ENCODE data around the gene EPHA10.
A peak's percentile ranks its signal among the peaks of the same experiment; 100 is the strongest.
"Not testable (repeated sequence)": the region's sequence is repeated elsewhere in the genome, so short reads cannot be mapped to it uniquely, and the experiment has no call there.

The EPHA10 gene

GRCh38 chr1:37767488-37767887 is 2.6 kb upstream of the EPHA10 start:
- DNase-seq: no peak

DNA sequence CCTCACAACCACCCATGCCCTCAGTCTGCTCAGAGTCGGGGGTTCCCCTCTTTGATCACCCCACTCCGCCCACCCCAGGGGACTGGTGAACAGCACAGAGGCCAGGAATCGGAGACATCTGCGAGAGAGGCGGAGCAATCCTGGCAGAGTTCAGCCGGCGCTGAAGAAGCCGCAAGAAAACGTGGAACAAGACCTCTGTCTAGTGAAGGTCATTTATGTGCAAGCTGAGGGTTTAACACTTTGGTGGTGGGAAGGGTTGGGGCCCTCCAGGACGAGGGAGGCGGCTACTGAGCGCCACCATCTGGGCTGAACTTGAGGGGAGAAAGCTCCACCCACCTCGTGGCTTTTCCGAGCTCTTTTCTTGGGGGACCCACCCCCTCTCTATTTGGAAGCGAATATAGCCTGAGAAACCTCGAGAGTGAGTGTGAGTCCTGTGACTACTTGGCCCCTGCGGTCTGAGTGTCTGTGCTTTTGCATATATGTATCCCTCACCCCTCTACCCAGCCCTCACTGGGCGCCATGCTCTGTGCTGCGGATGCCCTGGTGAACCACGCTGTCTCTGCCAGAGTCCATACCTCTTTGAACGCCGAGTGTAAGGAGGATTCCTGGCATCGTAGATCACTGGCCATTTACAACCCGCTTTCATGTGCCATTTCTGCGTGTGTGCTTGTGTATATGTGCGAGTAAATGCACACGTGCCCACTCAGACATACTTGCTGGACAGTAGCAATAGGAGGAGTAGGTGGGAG is 1.2 kb upstream of the EPHA10 start:
- no peak for DNase-seq

DNA sequence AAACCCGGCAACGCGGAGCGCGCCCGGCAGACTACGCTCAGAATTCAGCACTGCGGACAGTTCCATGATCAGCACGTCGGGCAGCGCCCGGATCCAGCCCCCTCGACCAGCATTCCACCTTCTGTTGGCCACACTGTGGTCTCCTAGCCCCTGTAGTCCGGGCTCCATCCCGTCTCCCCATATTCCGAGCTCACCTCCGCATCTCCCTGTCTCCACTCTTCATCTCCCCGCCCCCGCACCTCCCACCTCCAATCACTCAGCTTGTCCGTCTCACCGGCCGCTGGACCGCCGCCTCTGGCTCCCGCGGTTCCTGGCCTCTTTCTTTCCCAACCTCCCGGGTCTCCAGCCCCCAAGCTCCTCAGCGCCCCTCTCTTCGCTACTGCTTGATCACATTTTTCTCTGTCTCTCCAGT is 500 bp downstream of the EPHA10 start:
- peak; percentile 50 for DNase-seq

DNA sequence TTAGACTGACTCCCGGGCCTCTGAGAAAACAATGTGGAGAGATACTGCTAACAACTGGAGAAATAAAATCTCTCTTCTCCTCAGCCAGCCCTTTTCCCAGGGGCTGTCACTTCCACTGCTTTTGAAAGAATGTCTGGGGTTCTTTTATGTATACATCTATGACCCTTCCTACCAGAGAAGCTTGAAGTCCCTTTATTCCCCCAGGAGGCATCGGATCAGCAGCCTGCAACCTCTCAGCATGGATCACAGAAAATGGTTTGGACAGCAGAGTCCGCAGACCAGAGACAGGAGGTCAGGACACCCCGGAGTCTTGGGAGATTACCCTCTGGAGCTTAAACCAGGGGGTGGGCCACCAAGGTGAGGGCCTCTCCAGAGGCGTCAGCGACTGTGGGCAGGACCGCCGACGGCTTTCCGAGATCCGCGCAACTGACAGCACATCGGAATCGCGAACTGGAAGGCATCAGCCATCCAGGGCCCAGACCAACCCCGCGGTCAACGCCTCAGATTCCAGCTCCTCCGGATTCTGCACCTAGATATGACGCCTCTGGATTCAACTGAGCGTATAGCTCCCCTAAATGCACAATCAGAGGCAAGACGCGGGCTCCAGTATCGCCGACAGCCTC is 1.0 kb downstream of the EPHA10 start:
- no peak for DNase-seq

DNA sequence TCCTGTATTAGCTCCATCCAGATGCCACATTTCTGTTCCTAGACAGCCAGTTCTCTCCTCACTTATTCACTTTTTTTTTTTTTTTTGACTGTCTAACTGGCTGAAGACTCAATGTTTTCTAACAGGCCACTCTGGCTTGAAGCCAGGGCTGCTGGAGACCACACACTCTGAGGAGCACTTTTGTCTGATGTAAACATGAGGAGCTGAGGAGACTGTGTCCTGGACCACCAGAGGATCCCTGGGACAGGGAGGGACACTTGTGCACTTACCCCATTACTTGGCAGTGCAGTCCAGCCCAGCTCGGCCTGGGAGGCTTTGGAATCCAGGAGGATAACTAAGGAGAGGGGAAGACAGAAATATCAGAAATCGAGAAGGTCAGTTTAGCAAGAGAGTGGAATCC is 2.4 kb downstream of the EPHA10 start:
- no peak for DNase-seq

- DNase-seq: no peak
Observed at GRCh38 chr1:37761416-37762095, 3.4 kb downstream of the EPHA10 start.

DNA sequence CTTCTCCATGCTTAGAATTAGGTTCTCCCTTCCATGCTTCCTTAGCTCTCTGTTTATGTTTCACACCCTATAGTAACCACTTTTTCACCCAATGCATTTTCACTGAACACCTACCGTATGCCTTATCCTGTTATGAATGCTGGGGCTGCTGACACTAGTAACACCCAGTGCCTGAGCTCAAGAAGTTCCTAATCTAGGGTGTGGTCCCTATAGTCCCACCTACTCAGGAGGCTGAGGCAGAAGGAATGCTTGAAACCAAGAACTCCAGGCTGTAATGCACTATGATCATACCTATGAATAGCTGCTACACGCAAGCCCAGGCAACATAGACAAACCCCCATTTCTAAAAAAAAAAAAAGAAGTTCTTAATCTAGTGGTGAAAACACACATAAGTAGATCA is 5.5 kb downstream of the EPHA10 start:
- DNase-seq: no peak

DNA sequence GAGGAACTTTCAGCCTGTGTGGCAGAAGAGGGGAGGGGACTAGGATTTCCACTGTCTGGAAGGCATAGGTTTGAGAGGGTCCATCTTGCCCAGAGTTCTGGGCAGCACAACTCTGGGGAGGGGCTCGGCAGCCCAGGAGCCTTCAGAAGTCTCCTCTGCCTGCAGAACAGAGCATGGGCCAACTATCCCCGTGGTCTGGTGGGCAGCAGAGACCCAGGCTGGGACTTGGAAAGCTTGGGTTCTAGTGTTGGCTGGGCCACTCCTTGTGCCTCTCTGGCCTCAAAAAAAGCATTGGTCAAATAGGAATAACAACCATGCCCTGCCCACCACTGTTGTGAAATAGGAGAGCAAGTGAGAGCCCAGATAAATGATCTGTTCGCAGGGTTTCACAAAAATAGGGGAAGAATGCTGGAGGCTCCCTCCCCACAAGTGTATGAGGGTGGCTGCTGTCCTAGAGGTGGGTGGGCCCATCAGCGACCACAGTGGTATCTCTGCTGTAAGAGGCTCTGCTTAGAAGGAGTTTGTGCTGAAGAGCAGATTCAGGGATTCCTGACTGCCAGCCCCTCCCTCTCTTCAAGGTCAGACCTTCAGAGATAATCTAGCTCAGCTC is 8.9 kb downstream of the EPHA10 start:
- DNase-seq: no peak

DNA sequence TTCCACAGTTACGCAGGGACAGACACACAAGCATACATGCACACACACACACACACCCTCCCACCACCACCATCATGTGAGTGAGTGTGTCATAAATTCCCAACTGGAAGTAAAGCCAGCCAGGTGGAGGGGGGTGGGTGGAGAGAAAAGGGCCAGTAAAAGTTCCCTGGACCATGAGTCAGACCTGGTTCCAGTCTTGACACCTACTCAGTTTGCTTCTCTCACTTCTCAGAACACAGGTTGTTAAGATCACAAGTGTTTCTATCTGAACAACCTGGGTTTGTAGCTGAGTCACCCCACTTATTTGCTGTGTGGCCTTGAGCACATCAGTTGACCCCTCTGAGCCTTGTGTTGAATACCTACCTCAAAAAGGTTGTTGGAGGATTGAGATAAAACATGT is 9.6 kb downstream of the EPHA10 start:
- no peak for DNase-seq

- no peak for DNase-seq
Observed at GRCh38 chr1:37753473-37754321, 11.2 kb downstream of the EPHA10 start.

DNA sequence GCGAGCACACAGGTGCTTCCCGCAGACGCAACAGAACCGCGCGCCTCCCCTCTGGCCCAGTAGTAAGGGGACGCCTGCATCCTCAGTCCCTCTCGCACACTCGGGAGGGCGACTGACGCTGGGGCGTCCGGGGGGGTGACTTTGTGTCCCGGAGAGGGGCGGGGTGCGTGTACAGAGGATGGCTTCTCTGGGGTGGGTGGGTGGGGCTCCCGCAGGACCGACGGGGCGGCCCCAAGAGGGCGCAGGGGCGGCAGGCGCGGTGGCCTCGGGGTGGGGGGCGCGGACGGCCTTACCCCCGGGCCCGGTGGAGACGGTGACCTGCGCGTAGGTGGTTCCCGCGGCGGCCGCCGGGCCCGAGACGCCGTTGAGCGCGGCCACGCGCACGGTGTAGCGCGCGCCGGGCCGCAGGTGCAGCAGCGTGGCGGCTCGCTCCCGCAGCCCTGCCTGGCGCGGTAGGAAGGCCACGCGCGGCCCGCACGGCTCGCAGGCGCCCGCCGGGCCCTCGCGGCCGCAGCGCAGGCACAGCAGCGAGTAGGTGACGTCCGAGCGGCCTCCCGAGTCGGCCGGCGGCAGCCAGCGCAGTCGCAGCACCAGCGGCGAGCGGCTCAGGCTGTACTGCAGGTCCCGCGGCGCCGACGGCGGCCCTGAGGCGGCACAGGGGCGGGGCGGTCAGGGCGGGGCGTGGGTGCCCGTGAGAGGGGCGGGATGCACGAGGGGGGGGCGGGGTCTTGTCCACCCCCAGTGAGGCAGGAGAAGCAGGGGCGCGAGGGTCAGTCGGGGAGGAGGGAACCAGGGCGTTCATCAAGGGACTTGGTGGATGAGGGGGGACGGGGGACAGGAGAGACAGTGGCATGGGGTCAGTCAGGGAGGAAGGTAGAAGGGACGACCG is 12.1 kb downstream of the EPHA10 start:
- DNase-seq: no peak

- DNase-seq: no peak
Observed at GRCh38 chr1:37752213-37752582, 12.7 kb downstream of the EPHA10 start.

- DNase-seq: no peak
Observed at GRCh38 chr1:37748565-37748964, 16.4 kb downstream of the EPHA10 start.

DNA sequence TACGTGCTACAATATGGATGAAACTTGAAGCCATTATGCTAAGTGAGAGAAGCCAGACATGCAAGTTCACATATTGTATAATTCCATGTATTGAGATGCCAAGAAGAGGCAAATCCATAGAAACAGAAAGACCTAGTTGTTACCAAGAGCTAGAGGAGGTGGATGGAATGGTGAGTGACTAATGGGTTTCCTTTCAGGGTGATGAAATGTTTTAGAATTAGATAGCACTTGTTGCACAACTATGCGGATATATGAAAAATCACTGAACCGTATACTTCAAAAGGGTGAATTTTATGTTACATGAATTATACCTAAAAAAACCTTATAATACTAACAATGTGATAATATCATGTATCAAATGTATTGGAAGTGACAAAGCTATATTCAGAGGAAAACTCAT is 18.1 kb downstream of the EPHA10 start:
- DNase-seq: no peak

DNA sequence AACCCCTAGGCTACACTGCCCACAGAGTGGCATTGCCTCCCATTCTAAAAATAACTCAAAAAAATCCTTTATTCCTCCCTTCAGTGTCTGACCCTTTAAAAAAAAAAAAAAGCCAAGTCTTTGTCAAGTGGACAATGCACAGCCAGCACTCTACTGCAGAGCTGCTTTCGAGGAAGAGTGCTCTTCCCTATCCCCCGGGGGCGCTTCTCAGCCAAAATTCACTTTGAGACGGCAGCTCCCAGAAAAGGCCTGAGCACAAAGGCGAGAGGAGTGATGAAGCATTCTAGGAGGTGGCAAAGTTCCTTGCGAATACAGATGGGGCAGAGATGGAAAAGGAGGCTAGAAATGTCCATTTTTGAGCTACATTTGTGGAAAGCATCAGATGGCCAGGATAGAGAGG is 23.3 kb downstream of the EPHA10 start:
- DNase-seq: no peak

- peak; percentile 36 for DNase-seq
Observed at GRCh38 chr1:37741130-37741529, 23.8 kb downstream of the EPHA10 start.

GRCh38 chr1:37739222-37739621 is 25.7 kb downstream of the EPHA10 start:
- no peak for DNase-seq

- DNase-seq: not testable (repeated sequence)
Observed at GRCh38 chr1:37738619-37739018, 26.3 kb downstream of the EPHA10 start.

DNA sequence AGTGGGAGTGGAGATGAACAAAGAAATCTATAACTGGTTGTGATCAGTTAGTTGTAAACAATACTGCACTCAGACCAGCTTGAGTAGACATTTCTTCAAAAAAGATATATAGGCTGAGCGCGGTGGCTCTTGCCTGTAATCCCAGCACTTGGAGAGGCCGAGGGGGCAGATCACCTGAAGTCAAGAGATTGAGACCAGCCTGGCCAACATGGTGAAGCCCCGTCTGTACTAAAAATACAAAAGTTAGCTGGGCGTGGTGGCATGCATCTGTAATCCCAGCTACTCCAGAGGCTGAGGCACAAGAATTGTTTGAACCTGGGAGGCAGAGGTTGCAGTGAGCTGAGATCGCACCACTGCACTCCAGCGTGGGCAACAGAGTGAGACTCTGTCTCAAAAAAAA is 26.9 kb downstream of the EPHA10 start:
- not testable (repeated sequence) for DNase-seq

DNA sequence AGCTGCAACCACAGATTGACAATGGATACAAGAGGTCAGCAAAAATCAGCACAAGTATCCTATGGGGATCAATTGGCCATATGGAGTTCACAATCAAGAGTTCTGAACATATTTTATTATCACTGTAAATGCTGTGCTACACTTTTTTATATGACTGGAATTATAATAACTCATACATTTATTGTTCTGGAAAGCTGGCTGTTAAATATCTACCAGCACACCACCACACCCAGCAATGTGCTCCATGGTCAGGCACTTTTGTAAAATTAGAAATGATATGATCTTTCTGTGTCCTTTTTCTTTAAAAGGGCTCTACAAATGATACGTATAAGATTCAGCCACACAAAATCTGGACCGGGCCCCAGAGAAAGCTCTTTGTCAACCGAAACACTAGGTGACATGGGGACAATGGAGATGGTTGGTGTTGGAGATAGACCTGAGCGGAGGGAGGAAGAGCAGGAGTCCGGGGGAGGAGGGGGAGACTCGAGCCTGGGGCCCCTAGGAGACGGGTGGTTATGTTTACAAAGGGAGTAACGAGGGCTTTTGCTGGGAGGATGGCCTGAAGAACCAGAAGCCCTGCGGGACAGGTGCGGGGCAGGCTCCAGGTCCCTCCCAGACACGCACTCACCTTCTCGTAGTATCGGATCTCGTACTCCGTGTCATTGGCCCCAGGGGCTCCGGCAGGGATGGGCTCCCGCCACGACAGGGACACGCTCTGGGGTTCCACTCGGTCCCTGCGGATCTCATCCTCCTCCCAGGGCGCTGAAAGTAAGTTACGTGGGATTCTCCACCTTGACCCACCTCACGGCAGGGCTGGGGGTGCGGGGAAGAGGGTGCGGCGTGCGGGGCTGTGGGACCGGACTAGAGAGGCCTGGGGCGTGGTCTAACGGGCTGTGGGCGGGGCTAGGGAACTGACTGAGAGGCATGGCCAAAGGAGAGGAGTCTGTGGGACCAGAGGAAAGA is 30.0 kb downstream of the EPHA10 start:
- DNase-seq: no peak
